B cell (primary cell): Measurements from ENCODE around the gene SLC26A8. TPM values are rescaled to one million over a fixed set of nuclear protein-coding genes. Genes with fewer than 3 reads are reported as not detected.

Source experiments
- ATAC-seq: fragments of 200-7000 bp; cut with Tn5 transposase; one replicate; pipeline ENCODE4 v1.10.0; 2021; ENCODE audit warnings: low read depth, mild to moderate bottlenecking, moderate number of reproducible peaks, moderate library complexity
- CTCF ChIA-PET: fragments of 350-600 bp; sonication (Branson Sonifier 250); formaldehyde crosslinking; loops from one replicate; lab custom pipeline; 2021; ENCODE audit warnings: antibody characterized with exemption, inconsistent platforms; lab: Charles Lee
- POLR2A ChIA-PET: fragments of 350-600 bp; sonication (Branson Sonifier 250); formaldehyde crosslinking; loops from one replicate; lab custom pipeline; 2021; ENCODE audit warnings: antibody characterized with exemption; lab: Charles Lee
- DNase-seq: peaks from one replicate; pipeline ENCODE4 v3.0.0; 2013
- H2AFZ ChIP-seq: 2 replicates; pipeline ENCODE4 v1.6.1; 2012; ENCODE audit warnings: mild to moderate bottlenecking, low read depth, low read length; ENCODE audit not compliant: insufficient read depth, poor library complexity, severe bottlenecking
- H3K27ac ChIP-seq, 2 donors: 1 replicate in 1 of 2; 2 replicates in 1 of 2; pipeline ENCODE4 v1.5.1; 2012 to 2013; ENCODE audit warnings: low read length in 2 of 2, mild to moderate bottlenecking in 2 of 2, moderate library complexity in 1 of 2
- H3K27me3 ChIP-seq, 4 experiments: fragments of 200-600 bp in 1 of 4; sonication (generic) in 1 of 4; replicated peaks in 1 of 4; 1 replicate in 2 of 4; 2 replicates in 2 of 4; pipeline versions ENCODE4 v1.6.1 to v1.7.0; 2013 to 2016; ENCODE audit warnings: low read length in 3 of 4, mild to moderate bottlenecking in 2 of 4, mixed read lengths in 1 of 4, moderate library complexity in 1 of 4; ENCODE audit not compliant: insufficient read depth in 4 of 4, control insufficient read depth in 3 of 4; ENCODE audit errors: control extremely low read depth in 1 of 4
- H3K36me3 ChIP-seq, 2 experiments: replicated peaks in 1 of 2; 1 replicate in 1 of 2; 2 replicates in 1 of 2; pipeline versions ENCODE4 v1.6.1 to v1.7.1; 2013; ENCODE audit warnings: low read length in 1 of 2; ENCODE audit not compliant: insufficient read depth in 2 of 2, control insufficient read depth in 1 of 2; ENCODE audit errors: control extremely low read depth in 1 of 2, extremely low read depth in 1 of 2
- H3K4me1 ChIP-seq, 2 donors: fragments of 200-600 bp in 1 of 2; sonication (generic) in 1 of 2; 1 replicate in 1 of 2; 2 replicates in 1 of 2; pipeline versions ENCODE4 v1.5.1 to v1.6.1; 2013 to 2017; ENCODE audit warnings: low read length in 2 of 2; ENCODE audit not compliant: control insufficient read depth in 2 of 2, insufficient read depth in 2 of 2
- H3K4me2 ChIP-seq: replicated peaks from 2 replicates; pipeline ENCODE3; 2012; ENCODE audit warnings: mild to moderate bottlenecking, low read depth, low read length; ENCODE audit not compliant: poor library complexity, severe bottlenecking
- H3K4me3 ChIP-seq, 5 experiments: fragments of 200-600 bp in 1 of 5; sonication (generic) in 1 of 5; 1 replicate in 3 of 5; 2 replicates in 2 of 5; pipeline versions ENCODE4 v1.5.1 to v1.7.0; 2011 to 2016; ENCODE audit warnings: low read length in 4 of 5, mild to moderate bottlenecking in 4 of 5, low read depth in 2 of 5, control low read depth in 1 of 5, moderate library complexity in 1 of 5; ENCODE audit not compliant: insufficient read depth in 1 of 5; ENCODE audit errors: control extremely low read depth in 1 of 5, extremely low read depth in 1 of 5
- H3K79me2 ChIP-seq: fragments of 200-600 bp; sonication (generic); one replicate; pipeline ENCODE4 v1.6.0; 2016; ENCODE audit warnings: low read length; ENCODE audit not compliant: control insufficient read depth, insufficient read depth
- H3K9ac ChIP-seq: fragments of 200-600 bp; sonication (generic); 2 replicates; pipeline ENCODE4 v1.6.1; 2017; ENCODE audit warnings: mild to moderate bottlenecking, low read length, moderate library complexity
- H3K9me3 ChIP-seq, 3 donors: one replicate each; pipeline versions ENCODE4 v1.6.1 to v1.7.1; 2013; ENCODE audit warnings: low read length in 2 of 3; ENCODE audit not compliant: control insufficient read depth in 2 of 3, insufficient read depth in 1 of 3; ENCODE audit errors: control extremely low read depth in 1 of 3
- H4K20me1 ChIP-seq: 2 replicates; pipeline ENCODE4 v1.6.0; 2012; ENCODE audit warnings: mild to moderate bottlenecking, low read length; ENCODE audit not compliant: insufficient read depth, control insufficient read depth, poor library complexity, severe bottlenecking
- H3K27ac Mint-ChIP-seq: one replicate; pipeline ENCODE4 v1.8.0; 2021; ENCODE audit warnings: mixed read lengths
- H3K27me3 Mint-ChIP-seq: one replicate; pipeline ENCODE4 v1.8.0; 2021; ENCODE audit warnings: mixed read lengths
- H3K4me1 Mint-ChIP-seq: one replicate; pipeline ENCODE4 v1.8.0; 2021; ENCODE audit warnings: mixed read lengths
- H3K4me3 Mint-ChIP-seq: one replicate; pipeline ENCODE4 v1.8.0; 2021; ENCODE audit warnings: mixed read lengths
- H3K9me3 Mint-ChIP-seq: one replicate; pipeline ENCODE4 v1.8.0; 2022; ENCODE audit warnings: mixed read lengths; ENCODE audit not compliant: insufficient read depth
- CTCF ChIP-seq: fragments of 200-600 bp; IDR thresholded peaks from one replicate; pipeline ENCODE4 v1.8.0; 2022; ENCODE audit warnings: antibody characterized with exemption, mild to moderate bottlenecking
- EZH2 ChIP-seq: IDR thresholded peaks from 2 replicates; pipeline ENCODE4 v1.6.1; 2012; ENCODE audit warnings: borderline replicate concordance, low read depth, mild to moderate bottlenecking, moderate library complexity, low read length; ENCODE audit not compliant: insufficient read depth, poor library complexity, severe bottlenecking
- WGBS: methylation state at CpG from one replicate; pipeline ENCODE4 v1.1.5; 2013; ENCODE audit warnings: missing lambda C conversion rate; ENCODE audit not compliant: insufficient coverage; 5-methylcytosine and 5-hydroxymethylcytosine counted together
- intact Hi-C: fragments of 100-400 bp; cut with micrococcal nuclease; formaldehyde crosslinking; loops from one replicate; pipeline ENCODE4 v1.10.0; 2022
- polyA plus RNA-seq: library from polyadenylated mRNA; depleted of rRNA; stranded (reverse); fragments of >200 nt; gene quantifications from 2 replicates; pipeline ENCODE4 v1.2.3, GENCODE V29; 2012
- total RNA-seq, 2 donors: library from RNA; stranded (reverse); fragments of 120-200 nt in 1 of 2; gene quantifications; 1 replicate in 1 of 2; 2 replicates in 1 of 2; pipeline versions ENCODE4 v1.2.3 to v1.2.4, GENCODE V29; 2013 to 2022

Gene SLC26A8
- total and polyA plus RNA-seq, 2 donors (not counting 1 experiment from before 2014, with no cell fraction given), result 0.01 TPM; not detected in 1

DNA sequence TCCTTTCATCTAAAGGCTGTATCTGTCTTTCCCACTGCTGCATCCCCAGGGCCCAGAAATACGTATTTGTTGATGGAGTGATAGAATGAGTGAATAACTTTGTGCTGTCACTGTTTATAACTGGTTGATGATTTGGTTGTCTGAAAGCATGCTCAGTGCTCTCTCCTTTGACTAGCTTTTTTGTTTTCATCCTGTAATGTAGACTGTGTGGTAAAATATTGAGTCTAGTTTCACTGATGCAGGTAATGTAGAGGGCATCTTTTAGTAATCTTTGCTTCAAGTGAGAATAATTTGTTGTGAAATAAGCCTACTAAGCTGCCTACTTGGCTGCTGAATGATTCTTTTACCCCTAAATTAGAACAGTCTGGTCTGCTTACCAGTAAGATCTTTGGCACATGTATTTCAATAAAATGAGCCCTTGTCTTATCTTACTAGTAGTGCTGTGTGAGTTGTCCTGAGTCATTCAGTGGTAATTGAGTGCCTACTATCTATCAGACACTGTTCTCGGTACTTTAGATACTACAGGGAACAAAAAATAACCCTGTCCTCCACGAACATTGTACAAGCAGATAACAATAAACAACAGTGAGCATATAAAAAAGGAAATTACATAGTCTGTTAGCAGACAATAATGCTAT lies 43.1 kb upstream of the SLC26A8 start:
- no peaks in the 10 kb centered on the region for H3K9me3 ChIP-seq
- TF ChIP-seq EZH2, result no peak
- no peak for TF ChIP-seq CTCF
- ChIA-PET POLR2A (no interaction called here), CTCF (no interaction called here)
- 100% methylated on average over 1 of the region's 3 CpGs for WGBS
- H3K79me2 ChIP-seq, result peaks cover 49% of the 10 kb centered on the region
- H3K27ac ChIP-seq, result no peak overlapping the region
- Mint-ChIP-seq H3K4me1 (peaks cover 32% of the 10 kb centered on the region), H3K4me3 (no peak overlapping the region), H3K27ac (peak overlapping the region; percentile 6), H3K27me3 (no peaks in the 10 kb centered on the region), H3K9me3 (no peaks in the 10 kb centered on the region)
- H3K9ac ChIP-seq, result no peak overlapping the region
- H3K36me3 ChIP-seq, result peaks cover 0 to 7% of the 10 kb centered on the region in 2 experiments
- no peaks in the 10 kb centered on the region for H3K4me1 ChIP-seq
- DNase-seq (no peak), ATAC-seq (no peak)
- intact Hi-C loops, result no loop called here
- no peak overlapping the region for H3K4me3 ChIP-seq
- H3K27me3 ChIP-seq, result no peaks in the 10 kb centered on the region
- H4K20me1 ChIP-seq, result peaks cover 51% of the 10 kb centered on the region
- H3K4me2 ChIP-seq, result no peak overlapping the region
- no peak overlapping the region for H2AFZ ChIP-seq

- Mint-ChIP-seq H3K4me3 (no peak overlapping the region), H3K27me3 (no peaks in the 10 kb centered on the region), H3K4me1 (peaks cover 32% of the 10 kb centered on the region), H3K27ac (no peak overlapping the region), H3K9me3 (no peaks in the 10 kb centered on the region)
- H2AFZ ChIP-seq, result no peak overlapping the region
- H3K27me3 ChIP-seq, result no peaks in the 10 kb centered on the region
- no peak overlapping the region for H3K9ac ChIP-seq
- H3K4me3 ChIP-seq, result no peak overlapping the region
- H3K36me3 ChIP-seq, result peaks cover 0 to 7% of the 10 kb centered on the region in 2 experiments
- H3K27ac ChIP-seq, result no peak overlapping the region
- ChIA-PET POLR2A (no interaction called here), CTCF (no interaction called here)
- no peak for TF ChIP-seq EZH2
- no peak for TF ChIP-seq CTCF
- H3K4me2 ChIP-seq, result no peak overlapping the region
- H3K79me2 ChIP-seq, result peaks cover 54% of the 10 kb centered on the region
- ATAC-seq (no peak), DNase-seq (no peak)
- peaks cover 47% of the 10 kb centered on the region for H4K20me1 ChIP-seq
- intact Hi-C loops, result no loop called here
- H3K9me3 ChIP-seq, result no peaks in the 10 kb centered on the region
- WGBS, result 100% methylated on average over 1 of the region's 2 CpGs
- no peaks in the 10 kb centered on the region for H3K4me1 ChIP-seq
Measured at GRCh38 chr6:36066817-36067216, 42.4 kb upstream of the SLC26A8 start.
